CD8-positive, alpha-beta memory T cell (primary cell): ENCODE measurements around the gene GORAB. TPM values are rescaled to one million over a fixed set of nuclear protein-coding genes. Genes with fewer than 3 reads are reported as not detected.

Source experiments
- CTCF ChIA-PET: fragments of 350-600 bp; sonication (Branson Sonifier 250); formaldehyde crosslinking; loops from one replicate; lab custom pipeline; 2021; ENCODE audit warnings: antibody characterized with exemption; lab: Charles Lee
- POLR2A ChIA-PET: fragments of 350-600 bp; sonication (Branson Sonifier 250); formaldehyde crosslinking; loops from one replicate; lab custom pipeline; 2021; ENCODE audit warnings: antibody characterized with exemption; lab: Charles Lee
- DNase-seq, 5 donors: peaks; one replicate each; pipeline versions ENCODE4 v3.0.0 to v3.0.0-alpha.2; 2020 to 2022; ENCODE audit warnings: mixed read lengths in 1 of 5
- H3K27ac ChIP-seq: one replicate; pipeline ENCODE4 v1.7.0; 2013; ENCODE audit warnings: low read depth, mild to moderate bottlenecking, low read length, moderate library complexity
- H3K27me3 ChIP-seq: 2 replicates; pipeline ENCODE4 v1.7.0; 2013; ENCODE audit warnings: low read length, mild to moderate bottlenecking; ENCODE audit not compliant: insufficient read depth, poor library complexity, severe bottlenecking
- H3K36me3 ChIP-seq: 2 replicates; pipeline ENCODE4 v1.7.0; 2013; ENCODE audit warnings: mild to moderate bottlenecking, low read length, moderate library complexity; ENCODE audit not compliant: insufficient read depth
- H3K4me1 ChIP-seq: 2 replicates; pipeline ENCODE4 v1.7.0; 2013; ENCODE audit warnings: mild to moderate bottlenecking, low read length, moderate library complexity; ENCODE audit not compliant: insufficient read depth
- H3K4me3 ChIP-seq: 2 replicates; pipeline ENCODE4 v1.7.0; 2013; ENCODE audit warnings: mild to moderate bottlenecking, low read length
- H3K9me3 ChIP-seq: 2 replicates; pipeline ENCODE4 v1.7.0; 2013; ENCODE audit warnings: mild to moderate bottlenecking, low read length
- H3K27ac Mint-ChIP-seq, 8 donors: one replicate each; pipeline ENCODE4 v1.8.0; 2020 to 2021; ENCODE audit warnings: mixed read lengths in 8 of 8, mild to moderate bottlenecking in 6 of 8, inconsistent platforms in 3 of 8, moderate library complexity in 3 of 8
- H3K27me3 Mint-ChIP-seq, 2 donors: one replicate each; pipeline ENCODE4 v1.8.0; 2020 to 2021; ENCODE audit warnings: mixed read lengths in 2 of 2, mild to moderate bottlenecking in 1 of 2, moderate library complexity in 1 of 2
- H3K36me3 Mint-ChIP-seq, 3 donors: one replicate each; pipeline ENCODE4 v1.8.0; 2020 to 2021; ENCODE audit warnings: mixed read lengths in 3 of 3, inconsistent platforms in 1 of 3, mild to moderate bottlenecking in 1 of 3
- H3K4me1 Mint-ChIP-seq, 3 donors: one replicate each; pipeline ENCODE4 v1.8.0; 2020 to 2021; ENCODE audit warnings: mixed read lengths in 3 of 3, inconsistent platforms in 1 of 3, mild to moderate bottlenecking in 1 of 3
- H3K4me3 Mint-ChIP-seq, 7 donors: one replicate each; pipeline ENCODE4 v1.8.0; 2020 to 2021; ENCODE audit warnings: mixed read lengths in 7 of 7, mild to moderate bottlenecking in 6 of 7, moderate library complexity in 4 of 7, inconsistent platforms in 2 of 7
- H3K9me3 Mint-ChIP-seq, 5 donors: one replicate each; pipeline ENCODE4 v1.8.0; 2020 to 2022; ENCODE audit warnings: mixed read lengths in 5 of 5, mild to moderate bottlenecking in 3 of 5, moderate library complexity in 2 of 5, inconsistent platforms in 1 of 5
- polyA plus RNA-seq: library from polyadenylated mRNA; unstranded; fragments of 300-500 nt; fragmentation: Illumina TruSeq; gene quantifications from one replicate; pipeline ENCODE4 v1.2.3, GENCODE V29; 2021
- total RNA-seq, 2 experiments: library from RNA; stranded (reverse); gene quantifications; one replicate each; pipeline ENCODE4 v1.2.3, GENCODE V29; 2021

The GORAB gene, protein sequence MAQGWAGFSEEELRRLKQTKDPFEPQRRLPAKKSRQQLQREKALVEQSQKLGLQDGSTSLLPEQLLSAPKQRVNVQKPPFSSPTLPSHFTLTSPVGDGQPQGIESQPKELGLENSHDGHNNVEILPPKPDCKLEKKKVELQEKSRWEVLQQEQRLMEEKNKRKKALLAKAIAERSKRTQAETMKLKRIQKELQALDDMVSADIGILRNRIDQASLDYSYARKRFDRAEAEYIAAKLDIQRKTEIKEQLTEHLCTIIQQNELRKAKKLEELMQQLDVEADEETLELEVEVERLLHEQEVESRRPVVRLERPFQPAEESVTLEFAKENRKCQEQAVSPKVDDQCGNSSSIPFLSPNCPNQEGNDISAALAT
- total RNA-seq, result 10 to 100 TPM; 13.5 to 15.1 TPM
- polyA plus RNA-seq, result 5.7 TPM

DNA sequence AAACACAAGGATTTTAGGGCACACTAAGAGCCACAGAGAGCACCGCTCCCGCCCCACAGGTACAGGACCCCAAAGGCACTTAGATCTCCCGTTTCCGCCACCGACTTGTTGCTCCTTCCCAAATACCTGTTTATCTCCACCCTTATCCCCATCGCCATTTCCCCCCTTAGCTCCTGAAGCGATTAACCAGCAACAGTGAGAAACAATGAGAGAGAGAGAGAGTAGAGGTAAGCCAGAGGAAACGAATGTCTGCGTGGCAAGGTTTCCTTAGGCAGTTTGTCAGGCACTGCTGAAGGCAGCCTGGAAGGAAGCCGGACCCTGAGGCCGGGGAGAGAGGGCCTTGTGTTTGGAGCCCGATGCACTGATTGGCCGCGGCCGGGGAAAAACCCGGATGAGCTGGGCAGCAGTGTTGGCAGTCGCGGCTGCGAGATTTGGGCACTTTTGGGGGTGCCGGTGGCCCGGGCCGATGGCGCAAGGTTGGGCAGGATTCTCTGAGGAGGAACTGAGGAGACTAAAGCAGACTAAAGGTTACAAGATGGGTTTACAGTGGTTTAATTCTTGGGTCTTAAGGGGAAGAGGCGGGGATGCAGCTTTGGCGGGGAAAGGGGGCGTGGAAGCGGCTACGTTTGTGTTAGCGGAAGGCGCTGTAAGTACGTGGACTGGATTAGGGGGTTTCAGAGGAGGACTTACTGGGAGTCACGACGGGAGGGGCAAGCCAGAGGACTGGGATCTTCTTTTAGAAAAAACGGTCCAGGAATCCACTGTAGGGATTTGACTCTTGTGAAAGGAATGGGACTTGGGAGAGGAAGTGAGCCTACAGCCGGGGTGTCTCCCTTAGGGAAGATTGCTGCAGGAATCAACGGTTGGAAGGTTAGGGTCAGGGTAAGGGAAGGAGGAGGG is at the start of gene GORAB:
Gene GORAB (plus strand): TSS at position 409 of the 900 bp plus-strand sequence. CDS start 58 bp downstream, at position 467.
- peak within 1 kb of the TSS; percentile 80 for H3K4me3 ChIP-seq
- POLR2A ChIA-PET, result no interaction called here
- CTCF ChIA-PET, result interaction anchor here (0.6 kb wide), 1 partner anchor 1219 kb away, joined by 3 read pairs; no protein-coding TSS in a partner anchor

DNA sequence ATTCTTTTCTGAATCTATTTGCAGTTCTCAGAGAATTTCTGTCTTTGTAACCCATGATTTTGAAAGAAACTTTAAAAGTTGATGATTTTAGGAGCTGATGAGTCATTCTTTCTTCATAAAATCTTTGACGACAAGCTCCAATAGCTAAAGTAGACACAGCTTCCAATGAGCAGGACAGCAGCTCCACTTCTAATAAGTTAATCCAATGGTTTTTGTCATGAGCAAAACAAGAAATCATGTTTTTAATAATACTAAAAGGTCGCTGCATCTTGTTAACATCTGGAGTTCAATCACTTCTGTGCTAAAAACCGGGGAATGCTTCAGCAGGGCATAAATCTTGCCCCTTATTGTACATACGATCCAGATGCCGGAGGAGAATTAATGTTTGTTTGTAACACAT is 48.9 kb upstream of the GORAB start:
- DNase-seq, result no peak
- Histone ChIP-seq H3K27ac (no peak overlapping the region), H3K27me3 (peaks cover 3% of the 10 kb centered on the region), H3K4me1 (no peaks in the 10 kb centered on the region), H3K9me3 (no peaks in the 10 kb centered on the region), H3K36me3 (no peaks in the 10 kb centered on the region), H3K4me3 (no peak overlapping the region)
- no peaks in the 10 kb centered on the region for H3K4me1 Mint-ChIP-seq
- no peak overlapping the region for H3K27ac Mint-ChIP-seq
- peaks cover 0 to 8% (median 5%) of the 10 kb centered on the region in 5 donors for H3K9me3 Mint-ChIP-seq
- H3K27me3 Mint-ChIP-seq, result peaks cover 12 to 31% of the 10 kb centered on the region in 2 donors
- H3K36me3 Mint-ChIP-seq, result no peaks in the 10 kb centered on the region
- POLR2A ChIA-PET, result no interaction called here
- no peak overlapping the region for H3K4me3 Mint-ChIP-seq
- CTCF ChIA-PET, result no interaction called here

More for the DNA sequence above, at the start of gene GORAB:
- H3K36me3 ChIP-seq, result no peaks in the 10 kb centered on the region
- Mint-ChIP-seq H3K36me3 (peaks cover 0 to 5% (median 0%) of the 10 kb centered on the region in 3 donors), H3K9me3 (no peaks in the 10 kb centered on the region), H3K27ac (peak within 1 kb of the TSS in 1 of 8 donors; percentile 76), H3K4me3 (no peak within 1 kb of the TSS), H3K27me3 (no peaks in the 10 kb centered on the region), H3K4me1 (peaks cover 17 to 34% (median 26%) of the 10 kb centered on the region in 3 donors)
- H3K9me3 ChIP-seq, result no peaks in the 10 kb centered on the region
- H3K4me1 ChIP-seq, result peaks cover 15% of the 10 kb centered on the region
- peak; percentile 72 to 90 (median 85) for DNase-seq
- H3K27me3 ChIP-seq, result no peaks in the 10 kb centered on the region
- peak within 1 kb of the TSS; percentile 86 for H3K27ac ChIP-seq

DNA sequence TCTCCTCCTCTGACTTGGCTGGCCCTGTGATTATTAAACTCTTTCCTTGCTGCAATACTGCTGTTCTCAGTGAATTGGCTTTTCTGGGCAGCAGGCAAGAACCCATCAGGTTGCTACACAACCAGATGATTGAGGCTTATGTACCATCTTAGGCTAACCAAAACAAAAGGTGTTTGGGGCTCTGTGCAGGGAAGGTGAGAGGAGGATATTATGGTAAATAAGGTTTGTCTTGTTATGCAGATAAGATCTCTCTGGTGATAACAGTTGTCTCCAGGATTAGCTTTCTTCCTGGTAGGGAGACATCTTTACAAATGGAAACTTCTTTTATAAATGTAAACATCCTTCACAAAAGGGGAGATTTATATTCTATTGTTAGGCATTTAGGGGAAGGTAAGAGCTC is 44.5 kb upstream of the GORAB start:
- peaks cover 19 to 43% of the 10 kb centered on the region in 2 donors for H3K27me3 Mint-ChIP-seq
- no peak overlapping the region for H3K4me3 Mint-ChIP-seq
- H3K27me3 ChIP-seq, result peaks cover 3% of the 10 kb centered on the region
- H3K9me3 ChIP-seq, result no peaks in the 10 kb centered on the region
- no peaks in the 10 kb centered on the region for H3K4me1 Mint-ChIP-seq
- no peaks in the 10 kb centered on the region for H3K36me3 Mint-ChIP-seq
- H3K9me3 Mint-ChIP-seq, result peaks cover 0 to 8% (median 5%) of the 10 kb centered on the region in 5 donors
- no peaks in the 10 kb centered on the region for H3K36me3 ChIP-seq
- POLR2A ChIA-PET, result no interaction called here
- H3K4me3 ChIP-seq, result no peak overlapping the region
- H3K27ac Mint-ChIP-seq, result no peak overlapping the region
- no peak for DNase-seq
- no peaks in the 10 kb centered on the region for H3K4me1 ChIP-seq
- no peak overlapping the region for H3K27ac ChIP-seq
- CTCF ChIA-PET, result no interaction called here

DNA sequence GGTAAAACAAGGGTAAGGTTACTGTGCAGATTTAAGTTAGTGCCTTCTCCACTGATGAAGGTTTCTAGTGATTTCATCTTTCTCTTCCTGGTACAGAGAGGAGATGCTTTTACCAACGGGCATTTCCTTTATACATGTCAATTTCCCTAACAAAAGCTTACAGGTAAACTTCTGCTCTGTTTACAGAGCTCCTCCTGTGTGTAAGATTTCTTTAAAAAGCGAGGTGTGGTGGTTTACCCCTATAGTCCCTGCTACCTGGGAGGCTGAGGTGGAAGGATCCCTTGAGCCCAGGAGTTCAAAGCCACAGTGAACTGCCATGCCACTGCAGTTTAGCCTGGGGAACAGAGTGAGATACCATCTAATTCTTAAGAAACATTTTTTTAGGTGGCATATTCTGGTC is 40.7 kb upstream of the GORAB start:
- H3K27ac Mint-ChIP-seq, result no peak overlapping the region
- H3K9me3 ChIP-seq, result no peaks in the 10 kb centered on the region
- POLR2A ChIA-PET, result no interaction called here
- peaks cover 3% of the 10 kb centered on the region for H3K27me3 ChIP-seq
- DNase-seq, result no peak
- H3K27me3 Mint-ChIP-seq, result peaks cover 17 to 31% of the 10 kb centered on the region in 2 donors
- H3K4me3 Mint-ChIP-seq, result no peak overlapping the region
- H3K4me1 ChIP-seq, result no peaks in the 10 kb centered on the region
- no peak overlapping the region for H3K27ac ChIP-seq
- peaks cover 5 to 7% (median 7%) of the 10 kb centered on the region in 3 donors for H3K4me1 Mint-ChIP-seq
- H3K36me3 ChIP-seq, result no peaks in the 10 kb centered on the region
- H3K4me3 ChIP-seq, result no peak overlapping the region
- peaks cover 0 to 8% (median 5%) of the 10 kb centered on the region in 5 donors for H3K9me3 Mint-ChIP-seq
- no peaks in the 10 kb centered on the region for H3K36me3 Mint-ChIP-seq
- CTCF ChIA-PET, result no interaction called here

DNA sequence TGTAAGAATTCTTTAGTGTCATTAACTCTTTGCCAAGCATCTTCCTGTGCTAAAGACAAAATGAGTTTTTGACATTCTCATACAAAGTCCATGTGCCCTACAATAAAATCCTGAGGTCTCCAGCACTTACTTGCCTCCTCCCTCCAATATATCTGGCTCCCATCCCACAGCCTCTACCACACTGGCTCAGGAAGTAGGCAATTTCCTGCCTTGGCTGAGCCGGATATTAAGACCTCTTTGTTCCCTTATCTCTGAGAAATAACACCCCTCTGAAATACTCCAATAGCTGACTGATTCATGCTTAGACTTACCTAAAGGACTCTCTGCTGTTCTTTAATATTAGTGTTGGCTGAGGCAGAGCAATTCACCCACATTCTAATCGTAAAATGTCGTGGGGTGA is 37.6 kb upstream of the GORAB start:
- H3K36me3 ChIP-seq, result no peaks in the 10 kb centered on the region
- H3K27me3 ChIP-seq, result no peaks in the 10 kb centered on the region
- Mint-ChIP-seq H3K4me1 (peaks cover 5 to 7% (median 7%) of the 10 kb centered on the region in 3 donors), H3K27ac (no peak overlapping the region), H3K4me3 (no peak overlapping the region), H3K9me3 (no peaks in the 10 kb centered on the region), H3K36me3 (no peaks in the 10 kb centered on the region), H3K27me3 (peaks cover 18 to 27% of the 10 kb centered on the region in 2 donors)
- no peaks in the 10 kb centered on the region for H3K9me3 ChIP-seq
- no peak overlapping the region for H3K4me3 ChIP-seq
- ChIA-PET POLR2A (no interaction called here), CTCF (no interaction called here)
- no peaks in the 10 kb centered on the region for H3K4me1 ChIP-seq
- H3K27ac ChIP-seq, result no peak overlapping the region
- no peak for DNase-seq

DNA sequence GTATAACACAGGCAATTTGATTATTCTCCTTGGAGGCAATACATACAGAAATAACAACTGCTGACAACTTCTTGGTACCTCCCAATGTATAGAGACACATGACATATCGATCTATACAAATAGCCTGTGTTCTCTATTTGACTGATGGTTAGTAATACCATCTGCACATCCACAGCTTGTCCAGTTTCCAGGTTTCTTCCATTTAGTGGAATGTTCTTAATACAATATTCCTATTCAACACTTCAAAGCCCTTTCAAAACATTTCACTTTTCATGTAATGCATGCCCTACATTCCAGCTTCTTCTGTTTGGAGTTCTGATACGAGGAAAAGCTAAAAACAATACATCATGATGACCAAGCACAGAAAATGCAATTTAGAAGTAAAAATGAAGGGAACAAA is 37.0 kb upstream of the GORAB start:
- Mint-ChIP-seq H3K36me3 (no peaks in the 10 kb centered on the region), H3K4me1 (peaks cover 5 to 7% (median 7%) of the 10 kb centered on the region in 3 donors), H3K27ac (no peak overlapping the region), H3K4me3 (no peak overlapping the region), H3K9me3 (no peaks in the 10 kb centered on the region), H3K27me3 (peaks cover 19 to 23% of the 10 kb centered on the region in 2 donors)
- H3K27me3 ChIP-seq, result no peaks in the 10 kb centered on the region
- no peak overlapping the region for H3K27ac ChIP-seq
- no peak overlapping the region for H3K4me3 ChIP-seq
- CTCF ChIA-PET, result no interaction called here
- H3K9me3 ChIP-seq, result no peaks in the 10 kb centered on the region
- POLR2A ChIA-PET, result no interaction called here
- H3K4me1 ChIP-seq, result no peaks in the 10 kb centered on the region
- DNase-seq, result no peak
- H3K36me3 ChIP-seq, result no peaks in the 10 kb centered on the region

DNA sequence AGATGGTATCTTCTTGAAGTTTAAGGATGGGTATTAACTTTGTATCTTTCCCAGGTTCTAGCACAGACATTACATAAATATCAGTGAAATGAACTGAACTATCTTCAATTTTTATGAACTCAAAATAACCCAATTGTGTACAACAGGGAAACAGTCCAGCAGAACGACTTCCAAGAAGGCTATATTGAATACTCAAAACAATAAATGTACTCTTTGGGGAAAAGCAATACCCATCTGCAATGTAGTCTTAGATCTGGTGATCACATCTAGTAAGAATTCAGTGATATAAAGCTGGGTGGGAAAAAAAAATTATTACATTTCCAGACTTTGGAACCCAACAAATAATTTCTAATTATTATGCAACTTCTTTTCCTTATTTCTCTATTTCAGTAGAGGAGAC is 33.1 kb upstream of the GORAB start:
- no peak overlapping the region for H3K4me3 Mint-ChIP-seq
- H3K4me3 ChIP-seq, result no peak overlapping the region
- ChIA-PET CTCF (no interaction called here), POLR2A (no interaction called here)
- H3K27ac Mint-ChIP-seq, result no peak overlapping the region
- H3K27me3 ChIP-seq, result no peaks in the 10 kb centered on the region
- H3K9me3 ChIP-seq, result no peaks in the 10 kb centered on the region
- peaks cover 13 to 28% of the 10 kb centered on the region in 2 donors for H3K27me3 Mint-ChIP-seq
- H3K36me3 Mint-ChIP-seq, result no peaks in the 10 kb centered on the region
- no peaks in the 10 kb centered on the region for H3K4me1 ChIP-seq
- no peak for DNase-seq
- H3K27ac ChIP-seq, result no peak overlapping the region
- H3K4me1 Mint-ChIP-seq, result peaks cover 5 to 7% (median 7%) of the 10 kb centered on the region in 3 donors
- no peaks in the 10 kb centered on the region for H3K36me3 ChIP-seq
- no peaks in the 10 kb centered on the region for H3K9me3 Mint-ChIP-seq

DNA sequence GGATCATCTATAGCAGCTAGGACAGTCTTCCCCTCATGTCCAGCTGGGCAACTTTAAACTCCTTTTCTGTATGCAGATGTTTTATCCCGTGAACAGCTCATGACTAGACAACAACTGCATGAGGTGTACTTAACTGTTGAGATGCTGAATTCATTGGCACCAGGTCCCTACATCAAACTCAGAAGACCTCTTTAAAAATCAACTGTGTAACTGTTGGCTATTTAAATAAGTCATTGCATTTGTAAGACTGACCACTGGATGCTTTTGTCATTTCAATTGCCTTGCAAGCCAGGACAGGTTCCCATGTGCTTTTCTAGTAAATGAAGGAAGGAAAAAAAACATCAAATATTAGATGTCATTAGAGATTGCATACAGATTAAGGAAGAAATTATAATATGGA is 28.3 kb upstream of the GORAB start:
- H3K4me3 ChIP-seq, result no peak overlapping the region
- H3K36me3 ChIP-seq, result no peaks in the 10 kb centered on the region
- peaks cover 0 to 7% (median 0%) of the 10 kb centered on the region in 5 donors for H3K9me3 Mint-ChIP-seq
- peaks cover 7 to 50% of the 10 kb centered on the region in 2 donors for H3K27me3 Mint-ChIP-seq
- H3K4me1 ChIP-seq, result no peaks in the 10 kb centered on the region
- no peak overlapping the region for H3K4me3 Mint-ChIP-seq
- DNase-seq, result no peak
- H3K27me3 ChIP-seq, result no peaks in the 10 kb centered on the region
- H3K36me3 Mint-ChIP-seq, result no peaks in the 10 kb centered on the region
- H3K27ac ChIP-seq, result no peak overlapping the region
- ChIA-PET CTCF (no interaction called here), POLR2A (no interaction called here)
- no peak overlapping the region for H3K27ac Mint-ChIP-seq
- H3K4me1 Mint-ChIP-seq, result no peaks in the 10 kb centered on the region
- H3K9me3 ChIP-seq, result no peaks in the 10 kb centered on the region
